H1 (cell line): Measurements from ENCODE around the gene HNRNPDL. TPM values are rescaled to one million over a fixed set of nuclear protein-coding genes. Genes with fewer than 3 reads are reported as not detected.

Source experiments
- CTCF ChIA-PET: fragments of 300-600 bp; sonication (Branson Sonifier 250); formaldehyde crosslinking; loops from one replicate; lab custom pipeline; 2021; ENCODE audit not compliant: partially characterized antibody; lab: Charles Lee
- POLR2A ChIA-PET: fragments of 300-600 bp; sonication (Branson Sonifier 250); formaldehyde crosslinking; loops from one replicate; lab custom pipeline; 2021; ENCODE audit warnings: inconsistent platforms; ENCODE audit not compliant: partially characterized antibody; lab: Charles Lee
- DNase-seq, 2 experiments: peaks; one replicate each; pipeline versions ENCODE4 v3.0.0 to v3.0.0-alpha.2; 2010 to 2022; ENCODE audit warnings: low spot score in 2 of 2, low read depth in 1 of 2, mixed read lengths in 1 of 2
- FAIRE-seq: peaks from 2 replicates; lab custom pipeline; 2011; peaks lifted over from hg19 to GRCh38; lab: Jason Lieb, UNC
- H2AFZ ChIP-seq: 2 replicates; pipeline ENCODE4 v1.8.1; 2012; ENCODE audit warnings: low read length, inconsistent platforms
- H2AK5ac ChIP-seq: 2 replicates; pipeline ENCODE4 v1.6.1; 2013; ENCODE audit warnings: low read depth, low read length
- H2BK120ac ChIP-seq: replicated peaks from 2 replicates; pipeline ENCODE3; 2013; ENCODE audit warnings: low read depth, low read length, inconsistent platforms
- H2BK12ac ChIP-seq: 2 replicates; pipeline ENCODE4 v1.6.1; 2013; ENCODE audit warnings: low read depth, low read length
- H2BK15ac ChIP-seq: 2 replicates; pipeline ENCODE4 v1.6.1; 2013; ENCODE audit warnings: low read length
- H2BK20ac ChIP-seq: 2 replicates; pipeline ENCODE4 v1.6.1; 2013; ENCODE audit warnings: low read length
- H2BK5ac ChIP-seq: 2 replicates; pipeline ENCODE4 v1.6.1; 2013; ENCODE audit warnings: low read depth, low read length
- H3K14ac ChIP-seq: 2 replicates; pipeline ENCODE4 v1.6.1; 2013; ENCODE audit warnings: inconsistent platforms; ENCODE audit not compliant: insufficient read length
- H3K18ac ChIP-seq: 2 replicates; pipeline ENCODE4 v1.6.1; 2013; ENCODE audit warnings: low read length; ENCODE audit errors: extremely low read depth
- H3K23ac ChIP-seq: 2 replicates; pipeline ENCODE4 v1.6.1; 2013; ENCODE audit warnings: inconsistent platforms; ENCODE audit not compliant: insufficient read length
- H3K23me2 ChIP-seq: 2 replicates; pipeline ENCODE4 v1.6.1; 2013; ENCODE audit warnings: low read depth, low read length
- H3K27ac ChIP-seq: 2 replicates; pipeline ENCODE4 v1.6.1; 2011; ENCODE audit warnings: low read depth, low read length, inconsistent platforms
- H3K27me3 ChIP-seq, 4 experiments: replicated peaks in 1 of 4; 1 replicate in 1 of 4; 2 replicates in 3 of 4; pipeline versions ENCODE4 v1.6.1 to v1.8.1; 2011 to 2013; ENCODE audit warnings: low read length in 3 of 4, mild to moderate bottlenecking in 3 of 4, inconsistent platforms in 2 of 4, mixed read lengths in 2 of 4, moderate library complexity in 1 of 4; ENCODE audit not compliant: control insufficient read depth in 3 of 4, insufficient read depth in 3 of 4; ENCODE audit errors: extremely low read depth in 1 of 4
- H3K36me3 ChIP-seq, 4 experiments: 2 replicates each; pipeline versions ENCODE4 v1.6.1 to v1.8.1; 2011 to 2013; ENCODE audit warnings: mild to moderate bottlenecking in 4 of 4, low read length in 3 of 4, moderate library complexity in 2 of 4, control low read depth in 1 of 4, inconsistent platforms in 1 of 4; ENCODE audit not compliant: insufficient read depth in 4 of 4, control insufficient read depth in 2 of 4
- H3K4ac ChIP-seq: replicated peaks from 2 replicates; pipeline ENCODE3; 2013; ENCODE audit warnings: low read length, low read depth, mixed read lengths, inconsistent platforms; ENCODE audit not compliant: insufficient read length
- H3K4me1 ChIP-seq, 4 experiments: replicated peaks in 1 of 4; 1 replicate in 1 of 4; 2 replicates in 3 of 4; pipeline versions ENCODE4 v1.6.1 to v1.8.1; 2011 to 2013; ENCODE audit warnings: low read length in 3 of 4, inconsistent platforms in 2 of 4, mixed read lengths in 1 of 4; ENCODE audit not compliant: insufficient read depth in 4 of 4, control insufficient read depth in 3 of 4
- H3K4me2 ChIP-seq, 2 experiments: 2 replicates each; pipeline versions ENCODE4 v1.6.1 to v1.8.1; 2011 to 2013; ENCODE audit warnings: low read depth in 2 of 2, low read length in 2 of 2, control low read depth in 1 of 2, inconsistent platforms in 1 of 2, mild to moderate bottlenecking in 1 of 2; ENCODE audit not compliant: insufficient read depth in 1 of 2
- H3K4me3 ChIP-seq, 4 experiments: fragments of 200-600, 300-600 bp in 1 of 4; sonication (generic), shearing (Covaris generic), sonication (Bioruptor Twin) in 1 of 4; 2 replicates each; pipeline versions ENCODE4 v1.5.1 to v1.8.1; 2011 to 2016; ENCODE audit warnings: low read length in 4 of 4, low read depth in 3 of 4, control low read depth in 2 of 4, inconsistent platforms in 2 of 4, mild to moderate bottlenecking in 2 of 4, mixed read lengths in 1 of 4, moderate library complexity in 1 of 4; ENCODE audit not compliant: insufficient read depth in 2 of 4; ENCODE audit errors: extremely low read depth in 1 of 4
- H3K56ac ChIP-seq: replicated peaks from 2 replicates; pipeline ENCODE3; 2013; ENCODE audit warnings: low read depth, mild to moderate bottlenecking, mixed read lengths, low read length, inconsistent platforms; ENCODE audit not compliant: insufficient read length
- H3K79me1 ChIP-seq: 2 replicates; pipeline ENCODE4 v1.6.1; 2013; ENCODE audit warnings: low read depth, low read length, control low read depth
- H3K79me2 ChIP-seq, 2 experiments: 2 replicates each; pipeline versions ENCODE4 v1.6.1 to v1.8.1; 2012 to 2013; ENCODE audit warnings: low read length in 2 of 2, mild to moderate bottlenecking in 2 of 2, inconsistent platforms in 1 of 2; ENCODE audit not compliant: insufficient read depth in 2 of 2, control insufficient read depth in 1 of 2
- H3K9ac ChIP-seq, 4 experiments: replicated peaks in 1 of 4; 1 replicate in 1 of 4; 2 replicates in 3 of 4; pipeline versions ENCODE4 v1.6.1 to v1.8.1; 2011 to 2013; ENCODE audit warnings: low read depth in 3 of 4, low read length in 3 of 4, control low read depth in 2 of 4, mild to moderate bottlenecking in 2 of 4, moderate library complexity in 2 of 4, inconsistent platforms in 1 of 4; ENCODE audit errors: extremely low read depth in 1 of 4
- H3K9me3 ChIP-seq, 2 experiments: 2 replicates each; pipeline versions ENCODE4 v1.6.1 to v1.8.1; 2012 to 2013; ENCODE audit warnings: mild to moderate bottlenecking in 2 of 2, moderate library complexity in 2 of 2, control low read depth in 1 of 2, inconsistent platforms in 1 of 2, low read depth in 1 of 2, low read length in 1 of 2, mixed read lengths in 1 of 2; ENCODE audit not compliant: insufficient read depth in 2 of 2
- H4K20me1 ChIP-seq, 2 experiments: replicated peaks in 1 of 2; 2 replicates each; pipeline versions ENCODE3 to v1.8.1; 2011 to 2013; ENCODE audit warnings: inconsistent platforms in 2 of 2, low read length in 2 of 2, mild to moderate bottlenecking in 1 of 2; ENCODE audit not compliant: insufficient read depth in 2 of 2, control insufficient read depth in 1 of 2
- H4K5ac ChIP-seq: 2 replicates; pipeline ENCODE4 v1.6.1; 2013; ENCODE audit warnings: low read length, low read depth, mixed read lengths, inconsistent platforms; ENCODE audit not compliant: insufficient read length
- H4K8ac ChIP-seq: 2 replicates; pipeline ENCODE4 v1.8.0; 2013; ENCODE audit warnings: mild to moderate bottlenecking, moderate library complexity, low read length, inconsistent platforms; ENCODE audit not compliant: insufficient read depth; ENCODE audit errors: extremely low read depth
- H4K91ac ChIP-seq: replicated peaks from 2 replicates; pipeline ENCODE3; 2013; ENCODE audit warnings: low read length, mixed read lengths, inconsistent platforms; ENCODE audit not compliant: insufficient read length
- ASH2L ChIP-seq: fragments of 200-600, 300-600 bp; sonication (generic); IDR thresholded peaks from one replicate; pipeline ENCODE4 v1.7.1; 2017; ENCODE audit warnings: low read length
- CEBPB ChIP-seq: IDR thresholded peaks from 2 replicates; pipeline ENCODE4 v1.6.1; 2012; ENCODE audit warnings: low read depth, low read length
- HDAC6 ChIP-seq: IDR thresholded peaks from one replicate; pipeline ENCODE4 v1.7.1; 2012; ENCODE audit warnings: low read depth, mild to moderate bottlenecking, inconsistent platforms, low read length, moderate library complexity
- MAFK ChIP-seq: IDR thresholded peaks from 2 replicates; pipeline ENCODE4 v1.6.1; 2012; ENCODE audit warnings: low read depth, mild to moderate bottlenecking, improper control_type of control experiment, low read length
- POLR2AphosphoS5 ChIP-seq: IDR thresholded peaks from 2 replicates; pipeline ENCODE4 v1.6.1; 2011; ENCODE audit warnings: low read depth, low read length
- RNF2 ChIP-seq: fragments of 200-900, 300-1000 bp; sonication (generic); IDR thresholded peaks from 2 replicates; pipeline ENCODE4 v1.7.1; 2016; ENCODE audit warnings: borderline replicate concordance, low read depth, mild to moderate bottlenecking, antibody characterized with exemption, low read length; ENCODE audit not compliant: poor library complexity, severe bottlenecking; ENCODE audit errors: missing control alignments
- TAF7 ChIP-seq: optimal IDR thresholded peaks from 2 replicates; pipeline ENCODE3; 2011; ENCODE audit warnings: low read depth, mild to moderate bottlenecking, inconsistent platforms, low read length, moderate library complexity, borderline replicate concordance
- TEAD4 ChIP-seq: IDR thresholded peaks from 2 replicates; pipeline ENCODE4 v1.6.1; 2012; ENCODE audit warnings: low read depth, low read length, inconsistent platforms, mixed read lengths
- WGBS, 2 experiments: shearing (Covaris generic) in 1 of 2; methylation state at CpG; one replicate each; pipeline versions ENCODE4 v1.1.6 to v1.1.7; 2013 to 2015; ENCODE audit warnings: low lambda C conversion rate in 2 of 2, mixed read lengths in 2 of 2, inconsistent platforms in 1 of 2, low coverage in 1 of 2, missing lambda C conversion rate in 1 of 2; ENCODE audit not compliant: insufficient replicate concordance in 2 of 2, insufficient coverage in 1 of 2, insufficient read length in 1 of 2; ENCODE audit errors: extremely low coverage in 1 of 2, missing lambda C conversion rate in 1 of 2; 5-methylcytosine and 5-hydroxymethylcytosine counted together
- polyA plus RNA-seq, 7 experiments: library from polyadenylated mRNA; depleted of rRNA in 3 of 7; stranded (reverse) in 5 of 7; unstranded in 2 of 7; fragments of >200 nt in 5 of 7; fragments of 200-250 nt in 2 of 7; gene quantifications; 1 replicate in 5 of 7; 2 replicates in 1 of 7; 4 replicates in 1 of 7; pipeline versions ENCODE4 v1.2.1 to v1.2.3, GENCODE V29; 2011 to 2013; ENCODE audit warnings: missing spikeins in 2 of 7, mixed read lengths in 2 of 7
- total RNA-seq: library from RNA; stranded (reverse); fragmentation: NEBNext Ultra II Directional; extraction: Animal tissue kit (Norgen Biotek cat#: 25700); gene quantifications from 2 replicates; pipeline ENCODE4 v1.2.1, GENCODE V29; 2021
- TF ChIP-seq, protein P1 (sequence below): IDR thresholded peaks from 2 replicates; pipeline ENCODE4 v1.6.1; 2011; ENCODE audit warnings: low read depth, mild to moderate bottlenecking, low read length; ENCODE audit not compliant: insufficient read depth

HNRNPDL gene
- total and polyA plus RNA-seq, 2 of the 8 experiments (the other 6 are each of a cell fraction or from before 2014, with no cell fraction given) = 197 to 411 TPM

DNA sequence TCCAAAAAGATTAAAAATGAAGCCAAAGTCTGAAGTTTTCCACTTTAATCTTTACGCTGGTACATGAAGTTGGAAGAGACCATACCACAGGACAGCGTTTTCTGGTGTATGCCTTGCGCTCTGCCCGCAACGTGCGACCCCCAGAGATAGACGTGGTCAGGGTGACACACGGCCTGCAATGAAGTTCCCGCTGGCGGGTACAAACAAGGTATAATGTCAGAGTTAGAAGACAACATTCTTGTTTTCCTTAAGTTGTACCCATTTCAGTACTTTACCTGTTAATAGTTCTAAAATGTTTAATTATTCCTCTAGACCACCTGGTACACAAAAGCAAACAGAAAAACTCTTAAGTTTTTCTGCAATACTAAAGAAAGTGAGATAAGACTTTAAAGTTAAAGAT is 4.8 kb downstream of the HNRNPDL start:
- H3K36me3 ChIP-seq = peaks cover 17 to 57% (median 43%) of the 10 kb centered on the region in 4 experiments
- H2AK5ac ChIP-seq = no peak overlapping the region
- peaks cover 0 to 4% (median 2%) of the 10 kb centered on the region in 4 experiments; a peak in 3 of 7 replicates for H3K4me1 ChIP-seq
- H3K23ac ChIP-seq = no peak overlapping the region
- no peaks in the 10 kb centered on the region for H3K27me3 ChIP-seq
- no peak overlapping the region for H4K91ac ChIP-seq
- no peak overlapping the region for H2BK120ac ChIP-seq
- H3K56ac ChIP-seq = no peak overlapping the region
- FAIRE-seq (no peak), DNase-seq (no peak)
- no peak overlapping the region for H3K27ac ChIP-seq
- H2BK12ac ChIP-seq = no peak overlapping the region
- H2AFZ ChIP-seq = no peak overlapping the region
- WGBS, 2 experiments = 94% methylated on average over 10 of the region's 10 CpGs; no CpG with 5 or more reads in 1 of the 2 experiments
- H4K8ac ChIP-seq = peak overlapping the region; percentile 80; the same call in 1 of the 2 replicates
- no peak overlapping the region for H2BK5ac ChIP-seq
- H3K4me2 ChIP-seq = no peak overlapping the region
- ChIA-PET POLR2A (interaction anchor here (1.0 to 4.6 kb wide), 11 partner anchors 10 to 65 kb away, joined by 3 to 152 read pairs (median 8); partner anchors contain the start of gene HNRNPD), CTCF (no interaction called here)
- H3K79me1 ChIP-seq = no peaks in the 10 kb centered on the region
- no peak overlapping the region for H3K4ac ChIP-seq
- peaks cover 3% of the 10 kb centered on the region for H3K23me2 ChIP-seq
- H2BK20ac ChIP-seq = no peak overlapping the region
- H2BK15ac ChIP-seq = no peak overlapping the region
- no peak overlapping the region for H3K4me3 ChIP-seq
- H3K9me3 ChIP-seq = no peaks in the 10 kb centered on the region
- H3K18ac ChIP-seq = no peak overlapping the region
- H4K20me1 ChIP-seq = peaks cover 28 to 31% of the 10 kb centered on the region in 2 experiments
- H4K5ac ChIP-seq = no peak overlapping the region
- no peak for TF ChIP-seq RNF2
- TF ChIP-seq, protein P1, sequence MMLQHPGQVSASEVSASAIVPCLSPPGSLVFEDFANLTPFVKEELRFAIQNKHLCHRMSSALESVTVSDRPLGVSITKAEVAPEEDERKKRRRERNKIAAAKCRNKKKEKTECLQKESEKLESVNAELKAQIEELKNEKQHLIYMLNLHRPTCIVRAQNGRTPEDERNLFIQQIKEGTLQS = no peak
- no peak for TF ChIP-seq TAF7
- TF ChIP-seq HDAC6 = no peak
- no peak for TF ChIP-seq ASH2L
- TF ChIP-seq CEBPB = no peak
- TF ChIP-seq TEAD4 = no peak
- TF ChIP-seq POLR2AphosphoS5 = peak; percentile 83; the same call in 1 of the 2 replicates
- no peak for TF ChIP-seq MAFK
- TF ChIP-seq, all 59 proteins: peak for 1
- Histone ChIP-seq H3K79me2 (peaks cover 25 to 49% of the 10 kb centered on the region in 2 experiments), H3K9ac (no peak overlapping the region), H3K14ac (no peak overlapping the region)
